Thymus (tissue), 11 donors: ENCODE data around the gene MRPS26. TPM values are rescaled to one million over a fixed set of nuclear protein-coding genes. Genes with fewer than 3 reads are reported as not detected.
"Not testable (repeated sequence)": the region's sequence is repeated elsewhere in the genome, so short reads cannot be mapped to it uniquely, and the experiment has no call there.

ENCODE experiments used
- DNase-seq, 9 donors: peaks; one replicate each; pipeline ENCODE4 v3.0.0-alpha.2; 2013; ENCODE audit warnings: low spot score in 9 of 9, low read depth in 6 of 9, missing footprints in 1 of 9
- H3K27ac ChIP-seq, 2 donors: one replicate each; pipeline ENCODE4 v1.5.1; 2013; ENCODE audit warnings: control low read depth in 1 of 2, low read depth in 1 of 2, low read length in 1 of 2, mild to moderate bottlenecking in 1 of 2, moderate library complexity in 1 of 2
- H3K27me3 ChIP-seq, 2 donors: one replicate each; pipeline ENCODE4 v1.5.1; 2013; ENCODE audit warnings: low read length in 1 of 2; ENCODE audit not compliant: control insufficient read depth in 2 of 2, insufficient read depth in 1 of 2
- H3K36me3 ChIP-seq, 2 donors: one replicate each; pipeline ENCODE4 v1.5.1; 2013; ENCODE audit warnings: low read length in 1 of 2, mild to moderate bottlenecking in 1 of 2, moderate library complexity in 1 of 2; ENCODE audit not compliant: control insufficient read depth in 2 of 2, insufficient read depth in 2 of 2
- H3K4me1 ChIP-seq, 2 donors: one replicate each; pipeline ENCODE4 v1.5.1; 2013; ENCODE audit warnings: low read length in 2 of 2; ENCODE audit not compliant: control insufficient read depth in 2 of 2, insufficient read depth in 2 of 2
- H3K4me3 ChIP-seq, 2 donors: one replicate each; pipeline ENCODE4 v1.5.1; 2013; ENCODE audit warnings: low read length in 2 of 2, control low read depth in 1 of 2, mild to moderate bottlenecking in 1 of 2
- H3K9me3 ChIP-seq, 2 donors: one replicate each; pipeline ENCODE4 v1.5.1; 2013; ENCODE audit warnings: low read length in 1 of 2, mild to moderate bottlenecking in 1 of 2; ENCODE audit not compliant: control insufficient read depth in 2 of 2, insufficient read depth in 1 of 2
- WGBS: extraction: QIAGEN DNeasy Blood & Tissue Kit; methylation state at CpG from one replicate; pipeline ENCODE4 v1.1.7; 2013; 5-methylcytosine and 5-hydroxymethylcytosine counted together
- polyA plus RNA-seq: library from polyadenylated mRNA; stranded (reverse); fragments of 200-250 nt; gene quantifications from one replicate; pipeline ENCODE4 v1.2.3, GENCODE V29; 2013
- total RNA-seq: library from RNA; stranded (reverse); fragments of 120-200 nt; gene quantifications from one replicate; pipeline ENCODE4 v1.2.4, GENCODE V29; 2013
- donor health status: healthy.

The MRPS26 gene
- total and polyA plus RNA-seq, 2 donors: 40.5 to 47.5 TPM

GRCh38 chr20:3014179-3014578 lies 31.7 kb upstream of the MRPS26 start:
- H3K9me3 ChIP-seq: no peaks in the 10 kb centered on the region
- H3K36me3 ChIP-seq: peaks cover 34 to 40% of the 10 kb centered on the region in 2 donors
- H3K27me3 ChIP-seq: no peaks in the 10 kb centered on the region
- DNase-seq: no peak
- WGBS: 98% methylated on average over 7 of the region's 7 CpGs
- H3K27ac ChIP-seq: no peak overlapping the region
- no peak overlapping the region for H3K4me3 ChIP-seq
- H3K4me1 ChIP-seq: no peaks in the 10 kb centered on the region

- Histone ChIP-seq H3K4me3 (no peak overlapping the region), H3K36me3 (peaks cover 34 to 35% of the 10 kb centered on the region in 2 donors), H3K9me3 (no peaks in the 10 kb centered on the region), H3K27me3 (no peaks in the 10 kb centered on the region), H3K4me1 (no peaks in the 10 kb centered on the region), H3K27ac (no peak overlapping the region)
- DNase-seq: no peak
- WGBS: 99% methylated on average over 3 of the region's 3 CpGs
Observed at GRCh38 chr20:3014662-3015061, 31.2 kb upstream of the MRPS26 start.

GRCh38 chr20:3015302-3015701 lies 30.6 kb upstream of the MRPS26 start:
- H3K36me3 ChIP-seq: peaks cover 33% of the 10 kb centered on the region in 2 donors
- H3K27ac ChIP-seq, H3K4me1 ChIP-seq, H3K4me3 ChIP-seq, DNase-seq, H3K9me3 ChIP-seq, H3K27me3 ChIP-seq: not testable (repeated sequence)
- 98% methylated on average over 5 of the region's 5 CpGs for WGBS

- H3K36me3 ChIP-seq: peaks cover 54 to 62% of the 10 kb centered on the region in 2 donors
Observed at GRCh38 chr20:3021327-3021726, 24.5 kb upstream of the MRPS26 start.

GRCh38 chr20:3021777-3022176 lies 24.1 kb upstream of the MRPS26 start:
- DNase-seq: no peak
- Histone ChIP-seq H3K4me3 (no peak overlapping the region), H3K9me3 (no peaks in the 10 kb centered on the region), H3K27me3 (no peaks in the 10 kb centered on the region), H3K36me3 (peaks cover 58 to 65% of the 10 kb centered on the region in 2 donors), H3K27ac (no peak overlapping the region), H3K4me1 (no peaks in the 10 kb centered on the region)
- 97% methylated on average over 5 of the region's 5 CpGs for WGBS

More at GRCh38 chr20:3021327-3021726, 24.5 kb upstream of the MRPS26 start:
- H3K27ac ChIP-seq: no peak overlapping the region
- no peak for DNase-seq
- H3K4me1 ChIP-seq: no peaks in the 10 kb centered on the region
- no peak overlapping the region for H3K4me3 ChIP-seq
- no peaks in the 10 kb centered on the region for H3K27me3 ChIP-seq
- 94% methylated on average over 4 of the region's 4 CpGs for WGBS
- no peaks in the 10 kb centered on the region for H3K9me3 ChIP-seq

- H3K36me3 ChIP-seq: peaks cover 60 to 68% of the 10 kb centered on the region in 2 donors
- H3K27ac ChIP-seq, H3K9me3 ChIP-seq, H3K4me1 ChIP-seq, H3K4me3 ChIP-seq, DNase-seq, H3K27me3 ChIP-seq: not testable (repeated sequence)
- WGBS: 96% methylated on average over 20 of the region's 20 CpGs
Observed at GRCh38 chr20:3022559-3023490, 23.0 kb upstream of the MRPS26 start.

- 85% methylated on average over 2 of the region's 2 CpGs for WGBS
Observed at GRCh38 chr20:3027987-3028386, 17.9 kb upstream of the MRPS26 start.

GRCh38 chr20:3031524-3032147 lies 14.2 kb upstream of the MRPS26 start:
- DNase-seq: no peak
- H3K9me3 ChIP-seq: no peaks in the 10 kb centered on the region
- H3K4me3 ChIP-seq: no peak overlapping the region
- H3K27ac ChIP-seq: no peak overlapping the region
- H3K4me1 ChIP-seq: no peaks in the 10 kb centered on the region
- no peaks in the 10 kb centered on the region for H3K27me3 ChIP-seq
- peaks cover 57 to 59% of the 10 kb centered on the region in 2 donors for H3K36me3 ChIP-seq
- WGBS: 98% methylated on average over 3 of the region's 3 CpGs

More at GRCh38 chr20:3027987-3028386, 17.9 kb upstream of the MRPS26 start:
- DNase-seq: no peak
- Histone ChIP-seq H3K4me3 (no peak overlapping the region), H3K36me3 (peaks cover 64 to 65% of the 10 kb centered on the region in 2 donors), H3K27ac (no peak overlapping the region), H3K4me1 (no peaks in the 10 kb centered on the region), H3K27me3 (no peaks in the 10 kb centered on the region), H3K9me3 (no peaks in the 10 kb centered on the region)

GRCh38 chr20:3032624-3033023 lies 13.2 kb upstream of the MRPS26 start:
- Histone ChIP-seq H3K9me3 (no peaks in the 10 kb centered on the region), H3K36me3 (peaks cover 57 to 60% of the 10 kb centered on the region in 2 donors), H3K27me3 (no peaks in the 10 kb centered on the region), H3K27ac (no peak overlapping the region), H3K4me3 (no peak overlapping the region), H3K4me1 (no peaks in the 10 kb centered on the region)
- DNase-seq: no peak
- 96% methylated on average over 8 of the region's 8 CpGs for WGBS
